B cell (primary cell): Measurements from ENCODE around the gene CDC42. TPM values are rescaled to one million over a fixed set of nuclear protein-coding genes. Genes with fewer than 3 reads are reported as not detected.

Experiments used
- ATAC-seq: fragments of 200-7000 bp; cut with Tn5 transposase; one replicate; pipeline ENCODE4 v1.10.0; 2021; ENCODE audit warnings: low read depth, mild to moderate bottlenecking, moderate number of reproducible peaks, moderate library complexity
- CTCF ChIA-PET: fragments of 350-600 bp; sonication (Branson Sonifier 250); formaldehyde crosslinking; loops from one replicate; lab custom pipeline; 2021; ENCODE audit warnings: antibody characterized with exemption, inconsistent platforms; lab: Charles Lee
- POLR2A ChIA-PET: fragments of 350-600 bp; sonication (Branson Sonifier 250); formaldehyde crosslinking; loops from one replicate; lab custom pipeline; 2021; ENCODE audit warnings: antibody characterized with exemption; lab: Charles Lee
- DNase-seq: peaks from one replicate; pipeline ENCODE4 v3.0.0; 2013
- H2AFZ ChIP-seq: 2 replicates; pipeline ENCODE4 v1.6.1; 2012; ENCODE audit warnings: mild to moderate bottlenecking, low read depth, low read length; ENCODE audit not compliant: insufficient read depth, poor library complexity, severe bottlenecking
- H3K27ac ChIP-seq, 2 donors: 1 replicate in 1 of 2; 2 replicates in 1 of 2; pipeline ENCODE4 v1.5.1; 2012 to 2013; ENCODE audit warnings: low read length in 2 of 2, mild to moderate bottlenecking in 2 of 2, moderate library complexity in 1 of 2
- H3K27me3 ChIP-seq, 4 experiments: fragments of 200-600 bp in 1 of 4; sonication (generic) in 1 of 4; replicated peaks in 1 of 4; 1 replicate in 2 of 4; 2 replicates in 2 of 4; pipeline versions ENCODE4 v1.6.1 to v1.7.0; 2013 to 2016; ENCODE audit warnings: low read length in 3 of 4, mild to moderate bottlenecking in 2 of 4, mixed read lengths in 1 of 4, moderate library complexity in 1 of 4; ENCODE audit not compliant: insufficient read depth in 4 of 4, control insufficient read depth in 3 of 4; ENCODE audit errors: control extremely low read depth in 1 of 4
- H3K36me3 ChIP-seq, 2 experiments: replicated peaks in 1 of 2; 1 replicate in 1 of 2; 2 replicates in 1 of 2; pipeline versions ENCODE4 v1.6.1 to v1.7.1; 2013; ENCODE audit warnings: low read length in 1 of 2; ENCODE audit not compliant: insufficient read depth in 2 of 2, control insufficient read depth in 1 of 2; ENCODE audit errors: control extremely low read depth in 1 of 2, extremely low read depth in 1 of 2
- H3K4me1 ChIP-seq, 2 donors: fragments of 200-600 bp in 1 of 2; sonication (generic) in 1 of 2; 1 replicate in 1 of 2; 2 replicates in 1 of 2; pipeline versions ENCODE4 v1.5.1 to v1.6.1; 2013 to 2017; ENCODE audit warnings: low read length in 2 of 2; ENCODE audit not compliant: control insufficient read depth in 2 of 2, insufficient read depth in 2 of 2
- H3K4me2 ChIP-seq: replicated peaks from 2 replicates; pipeline ENCODE3; 2012; ENCODE audit warnings: mild to moderate bottlenecking, low read depth, low read length; ENCODE audit not compliant: poor library complexity, severe bottlenecking
- H3K4me3 ChIP-seq, 5 experiments: fragments of 200-600 bp in 1 of 5; sonication (generic) in 1 of 5; 1 replicate in 3 of 5; 2 replicates in 2 of 5; pipeline versions ENCODE4 v1.5.1 to v1.7.0; 2011 to 2016; ENCODE audit warnings: low read length in 4 of 5, mild to moderate bottlenecking in 4 of 5, low read depth in 2 of 5, control low read depth in 1 of 5, moderate library complexity in 1 of 5; ENCODE audit not compliant: insufficient read depth in 1 of 5; ENCODE audit errors: control extremely low read depth in 1 of 5, extremely low read depth in 1 of 5
- H3K79me2 ChIP-seq: fragments of 200-600 bp; sonication (generic); one replicate; pipeline ENCODE4 v1.6.0; 2016; ENCODE audit warnings: low read length; ENCODE audit not compliant: control insufficient read depth, insufficient read depth
- H3K9ac ChIP-seq: fragments of 200-600 bp; sonication (generic); 2 replicates; pipeline ENCODE4 v1.6.1; 2017; ENCODE audit warnings: mild to moderate bottlenecking, low read length, moderate library complexity
- H3K9me3 ChIP-seq, 3 donors: one replicate each; pipeline versions ENCODE4 v1.6.1 to v1.7.1; 2013; ENCODE audit warnings: low read length in 2 of 3; ENCODE audit not compliant: control insufficient read depth in 2 of 3, insufficient read depth in 1 of 3; ENCODE audit errors: control extremely low read depth in 1 of 3
- H4K20me1 ChIP-seq: 2 replicates; pipeline ENCODE4 v1.6.0; 2012; ENCODE audit warnings: mild to moderate bottlenecking, low read length; ENCODE audit not compliant: insufficient read depth, control insufficient read depth, poor library complexity, severe bottlenecking
- H3K27ac Mint-ChIP-seq: one replicate; pipeline ENCODE4 v1.8.0; 2021; ENCODE audit warnings: mixed read lengths
- H3K27me3 Mint-ChIP-seq: one replicate; pipeline ENCODE4 v1.8.0; 2021; ENCODE audit warnings: mixed read lengths
- H3K4me1 Mint-ChIP-seq: one replicate; pipeline ENCODE4 v1.8.0; 2021; ENCODE audit warnings: mixed read lengths
- H3K4me3 Mint-ChIP-seq: one replicate; pipeline ENCODE4 v1.8.0; 2021; ENCODE audit warnings: mixed read lengths
- H3K9me3 Mint-ChIP-seq: one replicate; pipeline ENCODE4 v1.8.0; 2022; ENCODE audit warnings: mixed read lengths; ENCODE audit not compliant: insufficient read depth
- CTCF ChIP-seq: fragments of 200-600 bp; IDR thresholded peaks from one replicate; pipeline ENCODE4 v1.8.0; 2022; ENCODE audit warnings: antibody characterized with exemption, mild to moderate bottlenecking
- EZH2 ChIP-seq: IDR thresholded peaks from 2 replicates; pipeline ENCODE4 v1.6.1; 2012; ENCODE audit warnings: borderline replicate concordance, low read depth, mild to moderate bottlenecking, moderate library complexity, low read length; ENCODE audit not compliant: insufficient read depth, poor library complexity, severe bottlenecking
- WGBS: methylation state at CpG from one replicate; pipeline ENCODE4 v1.1.5; 2013; ENCODE audit warnings: missing lambda C conversion rate; ENCODE audit not compliant: insufficient coverage; 5-methylcytosine and 5-hydroxymethylcytosine counted together
- intact Hi-C: fragments of 100-400 bp; cut with micrococcal nuclease; formaldehyde crosslinking; loops from one replicate; pipeline ENCODE4 v1.10.0; 2022
- polyA plus RNA-seq: library from polyadenylated mRNA; depleted of rRNA; stranded (reverse); fragments of >200 nt; gene quantifications from 2 replicates; pipeline ENCODE4 v1.2.3, GENCODE V29; 2012
- total RNA-seq, 2 donors: library from RNA; stranded (reverse); fragments of 120-200 nt in 1 of 2; gene quantifications; 1 replicate in 1 of 2; 2 replicates in 1 of 2; pipeline versions ENCODE4 v1.2.3 to v1.2.4, GENCODE V29; 2013 to 2022

Gene CDC42
- total and polyA plus RNA-seq, 2 donors (not counting 1 experiment from before 2014, with no cell fraction given), result 111 to 202 TPM

GRCh38 chr1:22064751-22065402 is 12.4 kb downstream of the CDC42 start:
- Mint-ChIP-seq H3K4me1 (peaks cover 84% of the 10 kb centered on the region), H3K9me3 (no peaks in the 10 kb centered on the region), H3K27ac (no peak overlapping the region), H3K4me3 (peak overlapping the region; percentile 46), H3K27me3 (no peaks in the 10 kb centered on the region)
- Histone ChIP-seq H3K4me3 (no peak overlapping the region), H3K27ac (no peak overlapping the region), H3K4me2 (peak overlapping the region; percentile 8), H3K9me3 (no peaks in the 10 kb centered on the region), H3K79me2 (peaks cover 100% of the 10 kb centered on the region), H3K36me3 (peaks cover 3 to 37% of the 10 kb centered on the region in 2 experiments), H2AFZ (no peak overlapping the region), H3K9ac (no peak overlapping the region), H4K20me1 (peaks cover 99% of the 10 kb centered on the region), H3K27me3 (no peaks in the 10 kb centered on the region), H3K4me1 (peaks cover 82 to 85% of the 10 kb centered on the region in 2 donors)
- ATAC-seq (no peak), DNase-seq (no peak)
- ChIA-PET POLR2A (interaction anchor here (0.6 kb wide), 2 partner anchors 37 to 41 kb away, joined by 4 to 5 read pairs; no protein-coding TSS in a partner anchor), CTCF (interaction anchor here (0.6 kb wide), 2 partner anchors 106 to 248 kb away, joined by 3 to 5 read pairs; no protein-coding TSS in a partner anchor)
- intact Hi-C loops, result no loop called here
- no peak for TF ChIP-seq CTCF
- no peak for TF ChIP-seq EZH2
- WGBS, result 77% methylated on average over 7 of the region's 12 CpGs

GRCh38 chr1:22071511-22071910 is 19.0 kb downstream of the CDC42 start:
- Histone ChIP-seq H3K36me3 (peaks cover 3 to 41% of the 10 kb centered on the region in 2 experiments), H4K20me1 (peaks cover 100% of the 10 kb centered on the region), H3K4me3 (no peak overlapping the region), H3K27me3 (no peaks in the 10 kb centered on the region), H3K27ac (no peak overlapping the region), H3K4me1 (peaks cover 67 to 81% of the 10 kb centered on the region in 2 donors), H3K79me2 (peaks cover 100% of the 10 kb centered on the region), H3K9me3 (peaks cover 0 to 10% (median 0%) of the 10 kb centered on the region in 3 donors), H3K4me2 (no peak overlapping the region), H3K9ac (no peak overlapping the region), H2AFZ (no peak overlapping the region)
- ChIA-PET CTCF (interaction anchor here (0.7 kb wide), 1 partner anchor 26 kb away, joined by 3 read pairs; no protein-coding TSS in a partner anchor), POLR2A (interaction anchor here (0.7 kb wide), 2 partner anchors 33 to 287 kb away, joined by 6 read pairs; no protein-coding TSS in a partner anchor)
- Mint-ChIP-seq H3K9me3 (no peaks in the 10 kb centered on the region), H3K27ac (peak overlapping the region; percentile 64), H3K27me3 (no peaks in the 10 kb centered on the region), H3K4me3 (peak overlapping the region; percentile 18), H3K4me1 (peaks cover 75% of the 10 kb centered on the region)
- intact Hi-C loops, result no loop called here
- TF ChIP-seq EZH2, result no peak
- TF ChIP-seq CTCF, result no peak
- DNase-seq (no peak), ATAC-seq (no peak)
- no CpG with 5 or more reads among the region's 2 CpGs for WGBS
